Astrocyte (in vitro differentiated cells and primary cell): ENCODE measurements around the gene KIAA0825.

Source experiments
- CTCF ChIP-seq: IDR thresholded peaks from 2 replicates; pipeline ENCODE4 v1.5.1; 2011; ENCODE audit warnings: low read depth, mild to moderate bottlenecking, inconsistent platforms, low read length, moderate library complexity; ENCODE audit not compliant: insufficient read depth
- EZH2 ChIP-seq: IDR thresholded peaks from 2 replicates; pipeline ENCODE4 v1.6.1; 2012; ENCODE audit warnings: mild to moderate bottlenecking, low read length, inconsistent platforms; ENCODE audit not compliant: insufficient read depth

GRCh38 chr5:94545870-94546625, 72.4 kb downstream of the KIAA0825 start:
- TF ChIP-seq EZH2 (no peak), CTCF (no peak)
